ENCODE results near the gene MTFP1. TPM values are rescaled to one million over a fixed set of nuclear protein-coding genes. Genes with fewer than 3 reads are reported as not detected.

Gene MTFP1
- total and polyA plus RNA-seq, 2 of the 4 experiments (the other 2 are of a cell fraction), result 7.3 to 7.7 TPM

DNA sequence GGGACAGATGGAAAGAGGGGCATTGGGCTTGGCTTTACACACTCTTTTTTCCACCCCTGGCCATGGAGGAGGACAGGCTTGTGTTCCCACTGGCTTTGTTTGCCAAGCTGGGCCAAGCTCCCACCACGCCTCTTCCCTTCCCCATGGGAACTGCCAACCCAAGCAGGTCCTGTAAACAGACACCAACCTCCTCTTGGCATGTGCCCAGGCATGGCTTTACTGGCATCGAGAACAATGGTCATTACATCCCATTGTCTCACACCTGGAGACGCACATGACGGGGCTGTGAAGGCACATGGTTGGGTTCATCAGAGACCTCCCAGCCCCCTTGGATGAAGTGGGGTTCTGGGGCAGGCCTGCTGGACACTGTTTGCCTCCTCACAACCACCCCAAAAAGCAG, 34.6 kb downstream of the MTFP1 start:
- no peak overlapping the region for H3K56ac ChIP-seq (ENCODE audit: extremely low read depth, insufficient read depth, low read length)
- no peak overlapping the region for H2AK5ac ChIP-seq (ENCODE audit: low read depth, low read length)
- H3K9ac ChIP-seq (ENCODE audit: low read depth, low read length), result no peak overlapping the region
- H3K9me1 ChIP-seq (ENCODE audit: insufficient read depth, low read length), result no peaks in the 10 kb centered on the region
- no TSS peak for BruUV-seq (replicated peaks)
- no peak overlapping the region for H2BK5ac ChIP-seq (ENCODE audit: low read depth, low read length, poor library complexity, severe bottlenecking)
- no peak overlapping the region for H3K18ac ChIP-seq (ENCODE audit: low read depth, low read length)
- no peak overlapping the region for H2BK20ac ChIP-seq (ENCODE audit: low read depth, low read length)
- H3K23ac ChIP-seq (ENCODE audit: low read depth, low read length), result no peak overlapping the region
- no peak overlapping the region for H4K8ac ChIP-seq (ENCODE audit: low read depth in 2 of 2, low read length in 2 of 2)
- H2BK15ac ChIP-seq (ENCODE audit: low read depth, low read length), result no peak overlapping the region
- POLR2A ChIA-PET (ENCODE audit: unreplicated experiment), result no interaction called here
- H3K14ac ChIP-seq (replicated peaks; ENCODE audit: low read depth, low read length), result no peak overlapping the region
- no peaks in the 10 kb centered on the region for H3K36me3 ChIP-seq (ENCODE audit: control insufficient read depth, insufficient read depth, low read length)
- DNase-seq (no peak), ATAC-seq (ENCODE audit: low read depth) (no peak)
- 83% methylated on average over 1 of the region's 4 CpGs; no CpG with 5 or more reads in 1 of the 2 experiments for WGBS, 2 experiments (ENCODE audit: extremely low coverage in 2 of 2, insufficient read length in 1 of 2)
- CTCF ChIA-PET, result no interaction called here
- peaks cover 9% of the 10 kb centered on the region for H3K27me3 ChIP-seq (ENCODE audit: control insufficient read depth, insufficient read depth, low read length)
- in situ Hi-C loops (cut with MboI; ENCODE audit: low sequenced_read_pairs), result no loop called here
- no peak overlapping the region for H3K4ac ChIP-seq (ENCODE audit: low read depth, low read length)
- H4K20me1 ChIP-seq (ENCODE audit: insufficient read depth, low read length), result no peaks in the 10 kb centered on the region
- H2AK9ac ChIP-seq (replicated peaks; ENCODE audit: low read depth, low read length, poor library complexity), result no peak overlapping the region
- H3K4me2 ChIP-seq (ENCODE audit: low read depth, low read length), result no peak overlapping the region
- peak overlapping the region; percentile 21 for H2AFZ ChIP-seq (replicated peaks; ENCODE audit: low read length, poor library complexity)
- H3K27ac ChIP-seq (ENCODE audit: insufficient read depth, low read length), result no peak overlapping the region
- no peaks in the 10 kb centered on the region for H3K9me3 ChIP-seq (ENCODE audit: control insufficient read depth, insufficient read depth, low read length)
- dilution Hi-C loops (cut with HindIII; ENCODE audit: low sequenced_read_pairs, unreplicated experiment), result no loop called here
- no peak overlapping the region for H2BK120ac ChIP-seq (ENCODE audit: low read depth, low read length)
- TF ChIP-seq POLR2A (IDR thresholded peaks at IDR 0.05; ENCODE audit: low read depth, low read length) (no peak), BHLHE40 (IDR thresholded peaks at IDR 0.05; ENCODE audit: low read depth, low read length) (no peak), MAFK (IDR thresholded peaks at IDR 0.05; ENCODE audit: low read depth, low read length) (no peak), RAD21 (IDR thresholded peaks at IDR 0.05; ENCODE audit: low read length) (no peak), NFE2L2 (IDR thresholded peaks at IDR 0.05; ENCODE audit: low read depth, low read length) (no peak), MXI1 (IDR thresholded peaks at IDR 0.05; ENCODE audit: borderline replicate concordance, low read depth, low read length) (no peak), RCOR1 (IDR thresholded peaks at IDR 0.05; ENCODE audit: insufficient replicate concordance, low read length) (no peak), MAZ (IDR thresholded peaks at IDR 0.05; ENCODE audit: borderline replicate concordance, low read depth, low read length) (no peak), SMC3 (IDR thresholded peaks at IDR 0.05; ENCODE audit: low read depth, low read length) (no peak), CHD1 (IDR thresholded peaks at IDR 0.05; ENCODE audit: low read depth, low read length) (no peak), RFX5 (IDR thresholded peaks at IDR 0.05; ENCODE audit: low read depth, low read length) (no peak), CEBPB (IDR thresholded peaks at IDR 0.05; ENCODE audit: low read depth, low read length) (no peak), FOS (IDR thresholded peaks at IDR 0.05; ENCODE audit: low read depth, low read length) (no peak)
- TF ChIP-seq, protein P1, sequence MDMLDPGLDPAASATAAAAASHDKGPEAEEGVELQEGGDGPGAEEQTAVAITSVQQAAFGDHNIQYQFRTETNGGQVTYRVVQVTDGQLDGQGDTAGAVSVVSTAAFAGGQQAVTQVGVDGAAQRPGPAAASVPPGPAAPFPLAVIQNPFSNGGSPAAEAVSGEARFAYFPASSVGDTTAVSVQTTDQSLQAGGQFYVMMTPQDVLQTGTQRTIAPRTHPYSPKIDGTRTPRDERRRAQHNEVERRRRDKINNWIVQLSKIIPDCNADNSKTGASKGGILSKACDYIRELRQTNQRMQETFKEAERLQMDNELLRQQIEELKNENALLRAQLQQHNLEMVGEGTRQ (IDR thresholded peaks at IDR 0.05; ENCODE audit: low read depth, low read length), result no peak
- TF ChIP-seq, protein P2, sequence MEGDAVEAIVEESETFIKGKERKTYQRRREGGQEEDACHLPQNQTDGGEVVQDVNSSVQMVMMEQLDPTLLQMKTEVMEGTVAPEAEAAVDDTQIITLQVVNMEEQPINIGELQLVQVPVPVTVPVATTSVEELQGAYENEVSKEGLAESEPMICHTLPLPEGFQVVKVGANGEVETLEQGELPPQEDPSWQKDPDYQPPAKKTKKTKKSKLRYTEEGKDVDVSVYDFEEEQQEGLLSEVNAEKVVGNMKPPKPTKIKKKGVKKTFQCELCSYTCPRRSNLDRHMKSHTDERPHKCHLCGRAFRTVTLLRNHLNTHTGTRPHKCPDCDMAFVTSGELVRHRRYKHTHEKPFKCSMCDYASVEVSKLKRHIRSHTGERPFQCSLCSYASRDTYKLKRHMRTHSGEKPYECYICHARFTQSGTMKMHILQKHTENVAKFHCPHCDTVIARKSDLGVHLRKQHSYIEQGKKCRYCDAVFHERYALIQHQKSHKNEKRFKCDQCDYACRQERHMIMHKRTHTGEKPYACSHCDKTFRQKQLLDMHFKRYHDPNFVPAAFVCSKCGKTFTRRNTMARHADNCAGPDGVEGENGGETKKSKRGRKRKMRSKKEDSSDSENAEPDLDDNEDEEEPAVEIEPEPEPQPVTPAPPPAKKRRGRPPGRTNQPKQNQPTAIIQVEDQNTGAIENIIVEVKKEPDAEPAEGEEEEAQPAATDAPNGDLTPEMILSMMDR (conservative IDR thresholded peaks at IDR 0.05; ENCODE audit: low read depth, low read length), result no peak
- TF ChIP-seq, protein P3, sequence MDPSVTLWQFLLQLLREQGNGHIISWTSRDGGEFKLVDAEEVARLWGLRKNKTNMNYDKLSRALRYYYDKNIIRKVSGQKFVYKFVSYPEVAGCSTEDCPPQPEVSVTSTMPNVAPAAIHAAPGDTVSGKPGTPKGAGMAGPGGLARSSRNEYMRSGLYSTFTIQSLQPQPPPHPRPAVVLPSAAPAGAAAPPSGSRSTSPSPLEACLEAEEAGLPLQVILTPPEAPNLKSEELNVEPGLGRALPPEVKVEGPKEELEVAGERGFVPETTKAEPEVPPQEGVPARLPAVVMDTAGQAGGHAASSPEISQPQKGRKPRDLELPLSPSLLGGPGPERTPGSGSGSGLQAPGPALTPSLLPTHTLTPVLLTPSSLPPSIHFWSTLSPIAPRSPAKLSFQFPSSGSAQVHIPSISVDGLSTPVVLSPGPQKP (IDR thresholded peaks at IDR 0.05; ENCODE audit: borderline replicate concordance, low read depth, low read length), result no peak
- intact Hi-C loops (cut with micrococcal nuclease), result no loop called here
- H3K4me1 ChIP-seq (ENCODE audit: control insufficient read depth, insufficient read depth, low read length), result no peaks in the 10 kb centered on the region
- no peak overlapping the region for H3K4me3 ChIP-seq (ENCODE audit: insufficient read depth, low read depth, low read length)
- no peaks in the 10 kb centered on the region for H3K79me1 ChIP-seq (ENCODE audit: low read depth in 1 of 2, low read length in 2 of 2)
- no peak overlapping the region for H4K5ac ChIP-seq (ENCODE audit: low read depth, low read length)
- no peak overlapping the region for H4K91ac ChIP-seq (ENCODE audit: insufficient read depth, low read depth, low read length)
